ENCODE results near the gene HINFP. TPM values are rescaled to one million over a fixed set of nuclear protein-coding genes. Genes with fewer than 3 reads are reported as not detected.

The HINFP gene
- total RNA-seq, 2 donors from 2014 or later = 13.4 to 34.7 TPM

DNA sequence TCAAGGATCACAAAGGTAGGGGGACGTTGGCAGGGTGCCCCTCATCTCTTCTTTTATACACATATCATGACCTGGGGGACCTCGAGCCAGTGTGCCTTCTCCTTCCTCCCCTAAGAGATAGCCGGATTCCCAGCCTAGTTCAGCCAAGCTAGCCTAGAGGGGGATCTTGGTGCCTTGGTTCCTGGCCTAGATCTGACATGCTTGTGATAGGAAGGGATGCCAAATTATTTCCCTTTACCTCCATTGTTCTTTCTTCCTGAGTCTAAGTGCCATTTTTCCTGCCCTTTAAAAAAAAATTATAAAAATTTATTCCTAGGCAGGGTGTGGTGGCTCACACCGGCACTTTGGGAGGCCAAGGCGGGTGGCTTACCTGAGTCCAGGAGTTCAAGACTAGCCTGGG, 7.0 kb upstream of the HINFP start:
- Histone ChIP-seq H3K27ac (no peak overlapping the region), H3K9me3 (no peaks in the 10 kb centered on the region), H3K4me3 (no peak overlapping the region), H3K36me3 (peaks cover 33% of the 10 kb centered on the region), H3K4me1 (ENCODE audit: control insufficient read depth in 1 of 2, low read depth in 2 of 2) (peaks cover under 1 to 11% of the 10 kb centered on the region in 2 donors), H3K27me3 (replicated peaks; ENCODE audit: insufficient read depth) (no peaks in the 10 kb centered on the region)
- TF ChIP-seq, protein P1, sequence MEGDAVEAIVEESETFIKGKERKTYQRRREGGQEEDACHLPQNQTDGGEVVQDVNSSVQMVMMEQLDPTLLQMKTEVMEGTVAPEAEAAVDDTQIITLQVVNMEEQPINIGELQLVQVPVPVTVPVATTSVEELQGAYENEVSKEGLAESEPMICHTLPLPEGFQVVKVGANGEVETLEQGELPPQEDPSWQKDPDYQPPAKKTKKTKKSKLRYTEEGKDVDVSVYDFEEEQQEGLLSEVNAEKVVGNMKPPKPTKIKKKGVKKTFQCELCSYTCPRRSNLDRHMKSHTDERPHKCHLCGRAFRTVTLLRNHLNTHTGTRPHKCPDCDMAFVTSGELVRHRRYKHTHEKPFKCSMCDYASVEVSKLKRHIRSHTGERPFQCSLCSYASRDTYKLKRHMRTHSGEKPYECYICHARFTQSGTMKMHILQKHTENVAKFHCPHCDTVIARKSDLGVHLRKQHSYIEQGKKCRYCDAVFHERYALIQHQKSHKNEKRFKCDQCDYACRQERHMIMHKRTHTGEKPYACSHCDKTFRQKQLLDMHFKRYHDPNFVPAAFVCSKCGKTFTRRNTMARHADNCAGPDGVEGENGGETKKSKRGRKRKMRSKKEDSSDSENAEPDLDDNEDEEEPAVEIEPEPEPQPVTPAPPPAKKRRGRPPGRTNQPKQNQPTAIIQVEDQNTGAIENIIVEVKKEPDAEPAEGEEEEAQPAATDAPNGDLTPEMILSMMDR (IDR thresholded peaks at IDR 0.05) = no peak
- DNase-seq (ENCODE audit: low spot score) (no peak), ATAC-seq (ENCODE audit: insufficient number of reproducible peaks, low FRiP score, low read depth) (no peak)

DNA sequence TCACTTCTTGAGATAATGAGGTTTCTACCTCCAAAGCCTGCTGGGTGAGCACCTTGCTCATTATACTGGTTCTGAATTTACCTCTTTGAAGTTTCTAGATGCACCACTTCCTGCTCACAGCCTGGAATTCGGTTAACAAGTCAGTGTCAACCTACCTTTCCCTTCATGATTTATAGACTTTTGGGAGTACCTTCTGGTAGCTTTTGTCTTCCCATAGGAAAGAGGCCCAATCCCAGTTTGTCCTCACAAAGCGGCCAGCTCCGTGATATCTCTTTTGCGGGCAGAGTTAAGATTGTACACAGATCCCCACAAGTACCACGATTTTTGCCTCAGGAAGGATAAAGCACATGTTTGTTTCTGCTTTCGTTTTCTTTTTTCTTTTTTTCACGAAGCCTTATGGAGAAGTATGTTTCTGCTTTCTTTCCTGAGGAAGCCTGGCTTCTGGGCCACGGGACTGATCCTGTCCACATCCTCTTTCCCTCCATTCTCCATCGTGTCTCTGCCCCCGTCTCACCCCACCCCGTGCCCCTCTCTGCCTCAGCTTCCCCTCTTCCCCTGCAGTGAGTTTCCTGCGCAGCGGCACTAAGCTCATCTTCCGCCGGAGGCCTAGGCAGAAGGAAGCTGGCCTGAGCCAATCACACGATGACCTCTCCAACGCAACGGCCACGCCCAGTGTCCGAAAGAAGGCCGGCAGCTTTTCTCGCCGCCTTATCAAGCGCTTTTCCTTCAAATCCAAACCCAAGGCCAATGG, 5.7 kb upstream of the HINFP start:
- H3K4me3 ChIP-seq = peak overlapping the region; percentile 44
- H3K9me3 ChIP-seq = no peaks in the 10 kb centered on the region
- TF ChIP-seq, protein P1 (IDR thresholded peaks at IDR 0.05) = no peak
- H3K36me3 ChIP-seq = peaks cover 32% of the 10 kb centered on the region
- peak overlapping the region in 1 of 2 donors; percentile 65 for H3K27ac ChIP-seq
- DNase-seq (ENCODE audit: low spot score) (no peak), ATAC-seq (ENCODE audit: insufficient number of reproducible peaks, low FRiP score, low read depth) (no peak)
- H3K4me1 ChIP-seq (ENCODE audit: control insufficient read depth in 1 of 2, low read depth in 2 of 2) = peaks cover 0 to 2% of the 10 kb centered on the region in 2 donors
- no peaks in the 10 kb centered on the region for H3K27me3 ChIP-seq (replicated peaks; ENCODE audit: insufficient read depth)

DNA sequence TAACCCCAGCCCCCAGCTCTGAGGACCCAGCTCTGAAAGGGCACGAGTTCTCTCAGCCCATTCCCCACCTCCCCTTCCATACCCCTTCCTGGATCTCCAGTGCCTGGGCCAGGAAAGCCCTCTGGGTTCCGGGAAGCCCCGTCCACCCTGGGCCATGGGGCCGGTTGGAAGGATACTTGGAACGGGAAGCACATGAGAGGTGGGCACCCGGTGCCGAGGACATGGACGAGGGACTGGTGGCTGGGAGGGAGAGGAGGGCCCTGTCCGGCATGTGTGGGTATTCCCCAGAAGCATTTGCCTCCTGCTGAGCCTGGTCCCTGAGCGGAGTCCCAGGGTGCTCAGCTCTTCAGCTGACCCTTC, 5.2 kb upstream of the HINFP start:
- no peaks in the 10 kb centered on the region for H3K9me3 ChIP-seq
- peak overlapping the region in 1 of 2 donors; percentile 65 for H3K27ac ChIP-seq
- H3K36me3 ChIP-seq = peaks cover 27% of the 10 kb centered on the region
- H3K27me3 ChIP-seq (replicated peaks; ENCODE audit: insufficient read depth) = no peaks in the 10 kb centered on the region
- DNase-seq (ENCODE audit: low spot score) = no peak
- TF ChIP-seq, protein P1 (IDR thresholded peaks at IDR 0.05) = no peak
- H3K4me3 ChIP-seq = peak overlapping the region; percentile 44
- ATAC-seq (ENCODE audit: insufficient number of reproducible peaks, low FRiP score, low read depth) = no peak
- peaks cover 0 to 6% of the 10 kb centered on the region in 2 donors for H3K4me1 ChIP-seq (ENCODE audit: control insufficient read depth in 1 of 2, low read depth in 2 of 2)

DNA sequence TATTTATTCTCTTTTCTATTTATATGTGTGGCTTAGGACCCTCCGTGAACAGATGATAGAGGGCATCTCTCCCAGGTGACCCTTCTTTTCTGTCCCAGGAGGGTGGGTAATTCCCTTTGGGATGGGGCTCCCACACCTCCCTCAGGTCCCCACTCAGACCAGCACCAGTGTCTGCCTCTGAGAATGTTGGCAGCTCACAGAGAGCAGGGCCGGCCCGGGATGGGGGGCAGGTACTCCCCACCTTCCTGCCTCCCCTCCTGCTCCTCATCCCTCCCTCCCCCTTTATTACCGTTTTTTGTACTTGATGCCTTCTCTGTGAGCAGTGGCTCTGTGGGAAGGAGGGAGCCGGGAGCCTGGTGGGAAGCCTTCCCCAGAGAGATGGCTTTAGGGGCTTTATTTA, 4.8 kb upstream of the HINFP start:
- ATAC-seq (ENCODE audit: insufficient number of reproducible peaks, low FRiP score, low read depth) (no peak), DNase-seq (ENCODE audit: low spot score) (no peak)
- Histone ChIP-seq H3K4me1 (ENCODE audit: control insufficient read depth in 1 of 2, low read depth in 2 of 2) (peaks cover 0 to 6% of the 10 kb centered on the region in 2 donors), H3K36me3 (peaks cover 23% of the 10 kb centered on the region), H3K27ac (peak overlapping the region in 1 of 2 donors; percentile 65), H3K9me3 (no peaks in the 10 kb centered on the region), H3K27me3 (replicated peaks; ENCODE audit: insufficient read depth) (no peaks in the 10 kb centered on the region), H3K4me3 (no peak overlapping the region)
- TF ChIP-seq, protein P1 (IDR thresholded peaks at IDR 0.05) = no peak

DNA sequence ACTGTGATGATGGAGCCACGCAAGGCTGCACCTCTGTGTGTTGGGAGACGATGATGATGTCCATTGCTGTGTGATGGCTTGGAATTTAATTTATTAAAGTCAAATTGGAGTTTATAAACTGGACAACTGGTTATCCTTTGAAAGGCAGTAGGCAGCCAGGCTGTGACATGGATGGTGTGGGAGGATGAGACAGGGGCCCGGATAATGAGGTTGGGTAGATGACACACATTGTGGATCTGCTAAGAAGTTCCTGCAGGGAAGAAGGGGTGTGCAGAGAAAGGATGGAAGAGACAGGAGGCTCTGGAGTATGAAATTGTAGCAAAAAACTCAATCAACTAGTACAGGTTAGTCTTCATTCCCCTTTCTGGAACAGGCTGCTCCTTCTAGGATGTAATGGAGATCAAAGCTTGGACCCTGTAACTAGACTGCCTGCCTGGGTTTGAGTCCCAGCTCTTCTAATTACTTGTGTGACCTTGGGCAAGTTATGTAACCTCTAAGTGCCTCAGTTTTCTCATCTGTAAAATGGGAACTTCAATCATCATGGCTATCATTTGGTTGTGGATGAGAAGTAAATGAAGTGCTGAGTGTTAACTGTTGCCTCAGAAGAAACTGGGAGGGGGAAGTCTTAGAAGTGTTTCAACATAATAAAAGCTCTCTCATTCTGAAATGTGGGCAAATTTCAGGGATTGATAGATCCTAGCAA, 4.2 kb upstream of the HINFP start:
- Histone ChIP-seq H3K36me3 (peaks cover 20% of the 10 kb centered on the region), H3K4me1 (ENCODE audit: control insufficient read depth in 1 of 2, low read depth in 2 of 2) (peaks cover 2 to 9% of the 10 kb centered on the region in 2 donors), H3K9me3 (no peaks in the 10 kb centered on the region), H3K4me3 (no peak overlapping the region), H3K27me3 (replicated peaks; ENCODE audit: insufficient read depth) (no peaks in the 10 kb centered on the region), H3K27ac (no peak overlapping the region)
- ATAC-seq (ENCODE audit: insufficient number of reproducible peaks, low FRiP score, low read depth) (no peak), DNase-seq (ENCODE audit: low spot score) (no peak)
- TF ChIP-seq, protein P1 (IDR thresholded peaks at IDR 0.05) = no peak

Data from thoracic aorta (tissue), 2 donors.